K562 (cell line): ENCODE measurements around the gene MAN2B1. TPM values are rescaled to one million over a fixed set of nuclear protein-coding genes. Genes with fewer than 3 reads are reported as not detected.
A peak's percentile ranks its signal among the peaks of the same experiment; 100 is the strongest.

Experiments
- ATAC-seq: fragments of 200-7000 bp; cut with Tn5 transposase; 3 replicates; pipeline ENCODE4 v1.9.1; 2020; ENCODE audit warnings: moderate library complexity
- BruUV-seq: library from RNA; stranded (reverse); fragments of 400-500 nt; replicated peaks from 2 replicates; lab custom pipeline; 2021; lab: Mats Ljungman, UMichigan
- CTCF ChIA-PET: fragments of 300-600 bp; formaldehyde crosslinking; extraction: SDS; loops from one replicate; lab custom pipeline; 2021; ENCODE audit warnings: low intra/inter-chr PET ratio; lab: Yijun Ruan, JAX
- POLR2A ChIA-PET: fragments of 300-600, 350-650 bp; sonication (Branson Sonifier 250); formaldehyde crosslinking; extraction: SDS; loops from one replicate; lab custom pipeline; 2021; ENCODE audit warnings: antibody characterized with exemption, inconsistent platforms; lab: Yijun Ruan, JAX
- DNase-seq, 4 experiments: peaks; one replicate each; pipeline versions ENCODE4 v3.0.0 to v3.0.0-alpha.2; 2011 to 2018; ENCODE audit warnings: low spot score in 3 of 4, mixed read lengths in 3 of 4; ENCODE audit errors: extremely low read depth in 1 of 4
- FAIRE-seq: peaks from 2 replicates; lab custom pipeline; 2011; peaks lifted over from hg19 to GRCh38; lab: Jason Lieb, UNC
- H2AFZ ChIP-seq: 2 replicates; pipeline ENCODE4 v1.6.0; 2011; ENCODE audit warnings: low read depth, low read length, control low read depth, inconsistent platforms
- H3K27ac ChIP-seq: fragments of 200-600 bp; 3 replicates; pipeline ENCODE4 v1.8.0; 2011; ENCODE audit warnings: low read depth, mild to moderate bottlenecking, control low read depth, inconsistent platforms, low read length, moderate library complexity, mixed read lengths; ENCODE audit errors: extremely low read depth
- H3K27me3 ChIP-seq, 2 experiments: fragments of 300-600 bp in 1 of 2; 2 replicates in 1 of 2; 3 replicates in 1 of 2; pipeline versions ENCODE4 v1.6.0 to v1.8.0; 2011; ENCODE audit warnings: inconsistent platforms in 2 of 2, low read length in 2 of 2, mild to moderate bottlenecking in 1 of 2, mixed read lengths in 1 of 2, moderate library complexity in 1 of 2; ENCODE audit not compliant: control insufficient read depth in 2 of 2, insufficient read depth in 2 of 2
- H3K36me3 ChIP-seq: fragments of 300-600 bp; 3 replicates; pipeline ENCODE4 v1.8.0; 2011; ENCODE audit warnings: mild to moderate bottlenecking, low read length, inconsistent platforms; ENCODE audit not compliant: control insufficient read depth, insufficient read depth
- H3K4me1 ChIP-seq, 2 experiments: fragments of 200-600 bp in 1 of 2; replicated peaks in 1 of 2; 2 replicates in 1 of 2; 3 replicates in 1 of 2; pipeline versions ENCODE4 v1.5.1 to v1.8.0; 2011; ENCODE audit warnings: inconsistent platforms in 2 of 2, low read length in 2 of 2, mild to moderate bottlenecking in 1 of 2, mixed read lengths in 1 of 2, moderate library complexity in 1 of 2; ENCODE audit not compliant: control insufficient read depth in 2 of 2, insufficient read depth in 2 of 2
- H3K4me2 ChIP-seq: 2 replicates; pipeline ENCODE4 v1.6.1; 2011; ENCODE audit warnings: low read length, control low read depth, inconsistent platforms, mixed read lengths; ENCODE audit not compliant: insufficient read depth
- H3K4me3 ChIP-seq: fragments of 200-600 bp; sonication (generic), shearing (Covaris generic); 2 replicates; pipeline ENCODE4 v1.5.1; 2016; ENCODE audit warnings: control low read depth, inconsistent platforms
- H3K79me2 ChIP-seq: fragments of 200-600 bp; 3 replicates; pipeline ENCODE4 v1.8.0; 2011; ENCODE audit warnings: low read length, inconsistent platforms; ENCODE audit not compliant: control insufficient read depth, insufficient read depth
- H3K9ac ChIP-seq, 2 experiments: 2 replicates each; pipeline versions ENCODE4 v1.6.0 to v1.6.1; 2011; ENCODE audit warnings: low read depth in 2 of 2, low read length in 2 of 2, control low read depth in 1 of 2, inconsistent platforms in 1 of 2, mild to moderate bottlenecking in 1 of 2, mixed read lengths in 1 of 2; ENCODE audit not compliant: insufficient read depth in 1 of 2
- H3K9me1 ChIP-seq: one replicate; pipeline ENCODE4 v1.6.0; 2011; ENCODE audit warnings: inconsistent platforms, mild to moderate bottlenecking, low read length, moderate library complexity; ENCODE audit not compliant: control insufficient read depth, insufficient read depth
- H3K9me3 ChIP-seq: replicated peaks from 2 replicates; pipeline ENCODE4 v1.5.1; 2011; ENCODE audit warnings: low read depth, low read length, inconsistent platforms; ENCODE audit not compliant: control insufficient read depth, insufficient read depth
- H4K20me1 ChIP-seq: replicated peaks from 2 replicates; pipeline ENCODE4 v1.6.1; 2011; ENCODE audit warnings: low read length, inconsistent platforms, mixed read lengths; ENCODE audit not compliant: control insufficient read depth, insufficient read depth
- MEF2A ChIP-seq: IDR thresholded peaks from 2 replicates; pipeline ENCODE4 v1.6.1; 2011; ENCODE audit warnings: low read depth, mild to moderate bottlenecking, low read length, moderate library complexity; ENCODE audit not compliant: control insufficient read depth
- MTF1 ChIP-seq: fragments of 250-450 bp; sonication (Bioruptor Pico); IDR thresholded peaks from 2 replicates; pipeline ENCODE4 v1.9.0; 2021; ENCODE audit warnings: moderate library complexity, mild to moderate bottlenecking, inconsistent platforms, borderline replicate concordance
- NFIX ChIP-seq: fragments of 250-450 bp; sonication (Bioruptor Pico); IDR thresholded peaks from 2 replicates; pipeline ENCODE4 v1.4.0; 2020; ENCODE audit warnings: low read depth, mild to moderate bottlenecking, moderate library complexity
- NR3C1 ChIP-seq: sonication (generic); formaldehyde crosslinking; IDR thresholded peaks from 2 replicates; pipeline ENCODE4 v1.8.1; 2022; ENCODE audit warnings: missing genetic modification reagents
- POLR2G ChIP-seq: fragments of 200-400 bp; formaldehyde crosslinking; IDR thresholded peaks from 2 replicates; pipeline ENCODE4 v1.6.1; 2017; ENCODE audit warnings: low read depth, mild to moderate bottlenecking, antibody characterized with exemption, low read length, moderate library complexity
- RB1 ChIP-seq: fragments of 450-650 bp; IDR thresholded peaks from 2 replicates; pipeline ENCODE4 v1.6.1; 2017; ENCODE audit warnings: low read depth, mild to moderate bottlenecking
- RFX1 ChIP-seq: fragments of 450-650 bp; IDR thresholded peaks from 2 replicates; pipeline ENCODE4 v1.6.1; 2016; ENCODE audit warnings: mild to moderate bottlenecking, moderate library complexity
- TARDBP ChIP-seq: fragments of 450-650 bp; IDR thresholded peaks from 2 replicates; pipeline ENCODE4 v1.6.1; 2016
- TCF3 ChIP-seq: sonication (generic); formaldehyde crosslinking; IDR thresholded peaks from 2 replicates; pipeline ENCODE4 v1.4.0; 2020; ENCODE audit warnings: mild to moderate bottlenecking, missing genetic modification reagents
- ZBTB8A ChIP-seq: fragments of 450-650 bp; IDR thresholded peaks from 2 replicates; pipeline ENCODE4 v1.6.1; 2018; ENCODE audit warnings: mild to moderate bottlenecking, moderate library complexity; ENCODE audit not compliant: partially characterized antibody
- ZNF384 ChIP-seq: IDR thresholded peaks from 2 replicates; pipeline ENCODE4 v1.6.1; 2012; ENCODE audit warnings: low read depth, low read length, improper control_type of control experiment
- ZNF583 ChIP-seq: fragments of 250-450 bp; sonication (Bioruptor Pico); IDR thresholded peaks from 2 replicates; pipeline ENCODE4 v1.4.0; 2020
- ZNF76 ChIP-seq: fragments of 250-450 bp; sonication (Bioruptor Pico); IDR thresholded peaks from 2 replicates; pipeline ENCODE4 v1.4.0; 2020; ENCODE audit warnings: mild to moderate bottlenecking, moderate library complexity, borderline replicate concordance
- WGBS: fragments of 100-300 bp; shearing (Covaris generic); methylation state at CpG from one replicate; pipeline ENCODE4 v1.1.6; 2016; ENCODE audit warnings: low coverage, mixed read lengths; ENCODE audit not compliant: insufficient coverage; ENCODE audit errors: missing lambda C conversion rate; 5-methylcytosine and 5-hydroxymethylcytosine counted together
- in situ Hi-C: fragments of 300-500 bp; cut with MboI; formaldehyde crosslinking; loops from 4 replicates; pipeline ENCODE4 v1.15.0; 2018; ENCODE audit warnings: inconsistent platforms, mixed read lengths
- intact Hi-C: fragments of 100-400 bp; cut with micrococcal nuclease; formaldehyde crosslinking; loops from 2 replicates; pipeline ENCODE4 v1.14.2; 2022
- polyA plus RNA-seq, 8 experiments: library from polyadenylated mRNA; depleted of rRNA in 4 of 8; stranded (reverse) in 5 of 8; unstranded in 3 of 8; fragments of >200 nt; fragmentation: Nextera tagmentation in 2 of 8; fragmentation: Illumina TruSeq in 1 of 8; extraction: Ambion mirVana in 2 of 8; extraction: Trizol in 1 of 8; gene quantifications; 2 replicates each; pipeline versions ENCODE4 v1.2.1 to v1.2.3, GENCODE V29; 2011 to 2014; ENCODE audit warnings: inconsistent platforms in 1 of 8, missing spikeins in 1 of 8
- total RNA-seq, 7 experiments: library from RNA; depleted of rRNA in 6 of 7; stranded (reverse); fragments of >200 nt in 6 of 7; fragmentation: Illumina TruSeq in 2 of 7; extraction: Trizol in 2 of 7; gene quantifications; 2 replicates each; pipeline versions ENCODE4 v1.2.1 to v1.2.3, GENCODE V29; 2011 to 2021; ENCODE audit warnings: low replicate concordance in 1 of 7
- TF ChIP-seq, protein P1 (sequence below): IDR thresholded peaks from 2 replicates; pipeline ENCODE4 v1.6.1; 2016; ENCODE audit warnings: missing genetic modification characterization, missing compliant biosample characterization
- TF ChIP-seq, protein P2 (sequence below): IDR thresholded peaks from 2 replicates; pipeline ENCODE4 v1.6.1; 2011; ENCODE audit not compliant: insufficient read length; ENCODE audit errors: extremely low read depth

The MAN2B1 gene
- total and polyA plus RNA-seq, 9 of the 15 experiments (the other 6 are each of a cell fraction or from before 2014, with no cell fraction given): 0.59 to 33.8 (median 11.4) TPM

DNA sequence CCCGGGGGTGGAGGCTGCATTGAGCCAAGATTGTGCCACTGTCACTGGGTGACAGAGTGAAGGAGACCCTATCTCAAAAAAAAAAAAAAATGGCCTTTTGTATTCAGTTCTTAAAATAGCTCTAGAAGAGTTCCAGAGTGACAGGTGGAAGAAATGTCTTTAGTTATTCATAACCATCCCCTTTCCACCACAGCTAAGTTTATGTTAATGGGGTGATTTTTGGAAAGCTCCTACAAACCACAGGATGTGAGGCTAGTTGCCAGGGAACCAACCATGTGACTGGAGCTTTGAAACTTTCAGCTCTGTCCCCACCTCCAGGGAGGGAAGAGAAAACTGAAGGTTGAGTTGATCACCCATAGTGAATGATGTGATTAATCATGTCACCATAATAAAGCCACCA is 62.8 kb downstream of the MAN2B1 start:
- Histone ChIP-seq H3K4me2 (no peak overlapping the region), H3K79me2 (no peaks in the 10 kb centered on the region), H3K9me3 (no peaks in the 10 kb centered on the region), H3K4me3 (no peak overlapping the region), H3K4me1 (no peaks in the 10 kb centered on the region), H4K20me1 (no peaks in the 10 kb centered on the region), H3K27me3 (no peaks in the 10 kb centered on the region), H3K27ac (no peak overlapping the region), H3K36me3 (peaks cover 9% of the 10 kb centered on the region), H3K9ac (no peak overlapping the region), H2AFZ (no peak overlapping the region), H3K9me1 (no peaks in the 10 kb centered on the region)
- FAIRE-seq (no peak), DNase-seq (no peak), ATAC-seq (no peak)
- CTCF ChIA-PET: interaction anchor here (0.7 kb wide), 1 partner anchor 244 kb away, joined by 3 read pairs; no protein-coding TSS in a partner anchor
- POLR2A ChIA-PET: interaction anchor here (0.8 kb wide), 1 partner anchor 12 kb away, joined by 3 read pairs; no protein-coding TSS in a partner anchor
- BruUV-seq: no TSS peak
- TF ChIP-seq RFX1 (peak; percentile 57), ZNF384 (no peak), MTF1 (CRISPR knock-in tag) (no peak)
- intact Hi-C loops (no loop called here), in situ Hi-C loops (no loop called here)
- 80% methylated on average over 1 of the region's 1 CpG for WGBS

DNA sequence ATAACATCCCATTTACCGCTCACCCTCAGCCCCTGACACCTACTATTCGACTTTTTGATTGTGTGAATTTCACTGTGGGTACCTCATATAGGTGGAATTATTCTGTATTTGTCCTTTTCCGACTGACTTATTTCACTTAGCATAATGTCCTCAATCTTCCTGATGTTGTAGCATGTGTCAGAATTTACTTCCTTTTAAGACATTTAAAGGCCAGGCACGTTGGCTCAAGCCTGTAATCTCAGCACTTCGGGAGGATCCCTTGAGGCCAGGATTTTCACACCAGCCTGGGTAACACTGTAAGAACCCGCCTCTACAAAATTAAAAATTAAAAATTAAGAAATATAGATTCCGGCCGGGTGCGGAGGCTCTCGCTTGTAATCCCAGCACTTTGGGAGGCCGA is 68.9 kb downstream of the MAN2B1 start:
- CTCF ChIA-PET: no interaction called here
- Histone ChIP-seq H3K9me3 (0 out of 2 replicates have a peak, but pooled peaks cover 2% of the 10 kb centered on the region), H3K36me3 (no peaks in the 10 kb centered on the region; the same call in 2 of the 3 replicates), H3K9ac (no peak overlapping the region), H2AFZ (no peak overlapping the region), H3K9me1 (no peaks in the 10 kb centered on the region), H3K4me2 (no peak overlapping the region), H3K27ac (no peak overlapping the region), H3K4me3 (no peak overlapping the region), H3K79me2 (no peaks in the 10 kb centered on the region), H3K4me1 (no peaks in the 10 kb centered on the region), H4K20me1 (no peaks in the 10 kb centered on the region), H3K27me3 (no peaks in the 10 kb centered on the region)
- FAIRE-seq (no peak), ATAC-seq (no peak), DNase-seq (no peak)
- intact Hi-C loops: no loop called here
- BruUV-seq: no TSS peak
- 82% methylated on average over 11 of the region's 11 CpGs for WGBS
- in situ Hi-C loops: no loop called here
- POLR2A ChIA-PET: interaction anchor here (0.7 to 1.5 kb wide), 2 partner anchors 13 to 36 kb away, joined by 3 to 7 read pairs; partner anchors contain the start of genes ZNF490 and ZNF791
- no peak for TF ChIP-seq TARDBP
- TF ChIP-seq, protein P1, sequence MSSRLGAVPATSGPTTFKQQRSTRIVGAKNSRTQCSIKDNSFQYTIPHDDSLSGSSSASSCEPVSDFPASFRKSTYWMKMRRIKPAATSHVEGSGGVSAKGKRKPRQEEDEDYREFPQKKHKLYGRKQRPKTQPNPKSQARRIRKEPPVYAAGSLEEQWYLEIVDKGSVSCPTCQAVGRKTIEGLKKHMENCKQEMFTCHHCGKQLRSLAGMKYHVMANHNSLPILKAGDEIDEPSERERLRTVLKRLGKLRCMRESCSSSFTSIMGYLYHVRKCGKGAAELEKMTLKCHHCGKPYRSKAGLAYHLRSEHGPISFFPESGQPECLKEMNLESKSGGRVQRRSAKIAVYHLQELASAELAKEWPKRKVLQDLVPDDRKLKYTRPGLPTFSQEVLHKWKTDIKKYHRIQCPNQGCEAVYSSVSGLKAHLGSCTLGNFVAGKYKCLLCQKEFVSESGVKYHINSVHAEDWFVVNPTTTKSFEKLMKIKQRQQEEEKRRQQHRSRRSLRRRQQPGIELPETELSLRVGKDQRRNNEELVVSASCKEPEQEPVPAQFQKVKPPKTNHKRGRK (tag): no peak
- TF ChIP-seq MEF2A: no peak
- TF ChIP-seq ZBTB8A: no peak
- TF ChIP-seq, protein P2, sequence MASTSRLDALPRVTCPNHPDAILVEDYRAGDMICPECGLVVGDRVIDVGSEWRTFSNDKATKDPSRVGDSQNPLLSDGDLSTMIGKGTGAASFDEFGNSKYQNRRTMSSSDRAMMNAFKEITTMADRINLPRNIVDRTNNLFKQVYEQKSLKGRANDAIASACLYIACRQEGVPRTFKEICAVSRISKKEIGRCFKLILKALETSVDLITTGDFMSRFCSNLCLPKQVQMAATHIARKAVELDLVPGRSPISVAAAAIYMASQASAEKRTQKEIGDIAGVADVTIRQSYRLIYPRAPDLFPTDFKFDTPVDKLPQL: no peak
- TF ChIP-seq POLR2G: no peak
- no peak for TF ChIP-seq NR3C1 (CRISPR knock-in tag)
- no peak for TF ChIP-seq ZNF76 (CRISPR knock-in tag)
- TF ChIP-seq TCF3 (CRISPR knock-in tag): no peak
- TF ChIP-seq ZNF583 (CRISPR knock-in tag): no peak
- no peak for TF ChIP-seq NFIX (CRISPR knock-in tag)
- no peak for TF ChIP-seq RB1
